ENCODE data around the gene ABHD14A. TPM values are rescaled to one million over a fixed set of nuclear protein-coding genes. Genes with fewer than 3 reads are reported as not detected.

The ABHD14A gene
- total RNA-seq, 1 donor from 2014 or later = 31.9 TPM

DNA sequence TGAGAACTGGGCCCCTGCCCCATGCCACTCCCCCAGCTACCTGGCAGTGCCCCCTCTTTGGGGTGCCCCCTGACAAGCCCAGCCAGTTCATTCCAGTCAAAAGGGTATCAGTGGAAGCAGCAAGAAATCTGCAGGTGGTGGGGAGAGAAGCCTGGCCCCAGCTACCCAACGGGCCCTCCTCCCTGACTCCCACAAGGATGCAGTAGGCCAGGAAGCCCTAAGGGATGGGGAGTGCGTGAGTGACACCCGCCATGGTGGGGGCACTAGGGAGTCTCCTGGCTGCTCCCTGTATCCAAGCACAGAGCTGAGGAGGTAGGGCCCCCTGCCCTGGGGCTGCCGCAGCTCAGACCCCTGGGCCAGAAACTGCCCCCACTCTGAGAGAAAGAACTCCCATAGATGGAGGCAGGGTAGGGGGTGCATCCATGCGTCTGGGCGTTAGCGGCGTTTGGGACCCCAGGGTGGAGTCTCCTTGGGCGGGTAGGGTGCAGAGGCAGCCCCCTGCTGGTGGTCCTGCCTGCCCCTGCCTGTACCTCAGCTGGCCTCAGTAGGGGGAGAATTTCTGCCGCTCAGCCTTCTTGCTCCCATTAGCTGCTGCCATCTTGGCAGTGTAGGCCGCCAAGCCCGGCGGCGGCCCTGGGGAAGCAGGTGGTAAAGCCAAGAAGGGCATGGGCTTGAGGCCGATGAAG is 17.2 kb upstream of the ABHD14A start:
- Histone ChIP-seq H3K4me3 (no peak overlapping the region), H3K36me3 (peaks cover 0 to 7% of the 10 kb centered on the region in 2 donors), H3K27me3 (no peaks in the 10 kb centered on the region), H3K9me3 (no peaks in the 10 kb centered on the region), H3K27ac (no peak overlapping the region), H3K4me1 (peaks cover 15% of the 10 kb centered on the region)
- TF ChIP-seq POLR2A (IDR thresholded peaks at IDR 0.05) = no peak
- no peak for TF ChIP-seq POLR2AphosphoS5 (IDR thresholded peaks at IDR 0.05; ENCODE audit: insufficient read depth in 1 of 2, low read depth in 1 of 2)
- TF ChIP-seq, protein P1, sequence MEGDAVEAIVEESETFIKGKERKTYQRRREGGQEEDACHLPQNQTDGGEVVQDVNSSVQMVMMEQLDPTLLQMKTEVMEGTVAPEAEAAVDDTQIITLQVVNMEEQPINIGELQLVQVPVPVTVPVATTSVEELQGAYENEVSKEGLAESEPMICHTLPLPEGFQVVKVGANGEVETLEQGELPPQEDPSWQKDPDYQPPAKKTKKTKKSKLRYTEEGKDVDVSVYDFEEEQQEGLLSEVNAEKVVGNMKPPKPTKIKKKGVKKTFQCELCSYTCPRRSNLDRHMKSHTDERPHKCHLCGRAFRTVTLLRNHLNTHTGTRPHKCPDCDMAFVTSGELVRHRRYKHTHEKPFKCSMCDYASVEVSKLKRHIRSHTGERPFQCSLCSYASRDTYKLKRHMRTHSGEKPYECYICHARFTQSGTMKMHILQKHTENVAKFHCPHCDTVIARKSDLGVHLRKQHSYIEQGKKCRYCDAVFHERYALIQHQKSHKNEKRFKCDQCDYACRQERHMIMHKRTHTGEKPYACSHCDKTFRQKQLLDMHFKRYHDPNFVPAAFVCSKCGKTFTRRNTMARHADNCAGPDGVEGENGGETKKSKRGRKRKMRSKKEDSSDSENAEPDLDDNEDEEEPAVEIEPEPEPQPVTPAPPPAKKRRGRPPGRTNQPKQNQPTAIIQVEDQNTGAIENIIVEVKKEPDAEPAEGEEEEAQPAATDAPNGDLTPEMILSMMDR (IDR thresholded peaks at IDR 0.05) = no peak
- intact Hi-C loops (cut with DNase I) = no loop called here
- no peak for DNase-seq (ENCODE audit: extremely low spot score in 2 of 2)

DNA sequence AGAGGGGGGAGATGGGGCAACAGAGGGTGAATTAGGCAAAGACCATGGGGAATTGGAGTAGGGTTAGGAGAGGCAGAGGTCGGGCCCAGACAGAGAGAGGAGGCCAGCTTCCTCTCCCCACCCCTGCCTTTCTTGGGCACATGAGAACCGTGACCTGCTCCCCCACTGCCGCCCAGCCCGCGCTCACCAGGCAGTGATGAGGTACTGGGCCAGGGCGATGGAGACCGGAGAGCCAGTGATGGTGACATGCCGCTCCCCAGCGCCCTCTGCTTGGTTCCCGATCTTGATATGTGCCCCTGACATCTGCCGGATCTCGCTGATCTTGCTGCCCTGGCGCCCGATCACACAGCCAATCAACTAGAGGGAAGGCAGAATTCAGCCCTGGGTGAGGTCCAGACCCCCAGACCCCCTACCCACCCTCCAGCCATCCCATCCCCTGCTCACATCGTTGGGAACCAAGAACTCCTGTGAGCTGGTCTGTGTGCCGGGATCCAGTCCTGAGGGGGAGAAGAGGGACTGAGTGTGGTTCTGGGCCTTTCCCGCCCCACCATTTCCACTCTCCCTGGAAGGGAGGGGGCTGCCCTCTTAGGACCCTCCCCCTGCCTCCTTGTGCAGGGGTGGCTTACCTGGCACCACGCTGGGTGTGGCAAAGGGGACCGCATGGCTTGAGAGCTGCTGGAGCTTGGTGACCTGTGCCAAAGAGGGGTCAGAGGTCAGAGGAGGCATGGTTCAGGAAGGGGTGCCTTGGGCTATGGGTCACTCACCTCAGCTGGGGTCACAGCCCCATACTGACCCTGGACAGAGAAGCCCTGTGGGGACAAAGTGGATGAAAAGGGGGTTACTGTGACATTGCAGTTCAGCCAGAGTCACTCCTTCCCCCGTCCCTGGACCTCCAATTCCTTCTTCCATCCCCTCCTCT is 16.0 kb upstream of the ABHD14A start:
- Histone ChIP-seq H3K4me1 (peaks cover 15% of the 10 kb centered on the region), H3K27ac (no peak overlapping the region), H3K4me3 (no peak overlapping the region), H3K36me3 (peaks cover 0 to 7% of the 10 kb centered on the region in 2 donors), H3K27me3 (no peaks in the 10 kb centered on the region), H3K9me3 (no peaks in the 10 kb centered on the region)
- DNase-seq (ENCODE audit: extremely low spot score in 2 of 2) = no peak
- intact Hi-C loops (cut with DNase I) = no loop called here
- no peak for TF ChIP-seq POLR2AphosphoS5 (IDR thresholded peaks at IDR 0.05; ENCODE audit: insufficient read depth in 1 of 2, low read depth in 1 of 2)
- TF ChIP-seq POLR2A (IDR thresholded peaks at IDR 0.05) = no peak
- TF ChIP-seq, protein P1 (IDR thresholded peaks at IDR 0.05) = no peak

DNA sequence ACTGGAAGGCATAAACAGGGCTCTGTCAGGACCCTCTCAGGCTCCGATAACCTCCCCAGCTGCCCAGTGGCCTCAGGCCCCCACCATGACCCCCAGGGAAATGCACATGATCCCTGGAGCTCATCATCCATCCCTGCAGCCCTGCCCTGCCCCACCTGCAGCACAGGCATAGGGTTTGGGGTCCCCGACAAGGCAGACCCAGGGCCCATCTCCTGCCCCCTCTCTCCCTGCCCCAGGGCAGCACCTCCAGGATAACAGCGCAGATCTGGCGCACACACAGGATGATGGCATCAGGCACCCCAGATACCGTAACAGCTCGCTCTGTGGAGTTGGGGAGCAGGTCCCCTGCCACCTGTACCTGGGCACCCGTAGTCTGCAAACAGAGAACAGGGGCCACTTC is 15.2 kb upstream of the ABHD14A start:
- TF ChIP-seq POLR2A (IDR thresholded peaks at IDR 0.05) = no peak
- TF ChIP-seq, protein P1 (IDR thresholded peaks at IDR 0.05) = no peak
- no peak for TF ChIP-seq POLR2AphosphoS5 (IDR thresholded peaks at IDR 0.05; ENCODE audit: insufficient read depth in 1 of 2, low read depth in 1 of 2)
- Histone ChIP-seq H3K9me3 (no peaks in the 10 kb centered on the region), H3K27ac (no peak overlapping the region), H3K27me3 (no peaks in the 10 kb centered on the region), H3K36me3 (peaks cover 0 to 7% of the 10 kb centered on the region in 2 donors), H3K4me1 (peaks cover 15% of the 10 kb centered on the region), H3K4me3 (no peak overlapping the region)
- no peak for DNase-seq (ENCODE audit: extremely low spot score in 2 of 2)
- intact Hi-C loops (cut with DNase I) = no loop called here

DNA sequence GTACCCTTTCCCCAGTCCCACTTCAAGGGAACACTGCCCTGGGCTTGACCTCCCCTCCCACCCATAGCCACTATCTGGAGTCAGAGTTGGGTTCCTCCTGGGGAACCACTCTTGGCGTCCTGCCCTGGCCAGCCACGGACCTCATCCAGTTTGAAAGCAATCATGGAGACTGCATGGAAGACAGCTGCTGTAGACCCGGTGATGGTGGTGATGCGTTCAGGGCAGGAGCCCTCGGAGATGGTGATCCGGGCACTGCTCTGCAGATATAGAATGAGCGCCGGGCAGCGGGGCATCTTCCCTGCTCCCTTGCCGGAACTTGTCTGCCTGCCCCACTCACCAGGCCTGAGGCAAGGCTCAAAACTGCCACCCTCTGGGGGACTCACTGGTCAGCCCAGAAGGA is 14.5 kb upstream of the ABHD14A start:
- no peak overlapping the region for H3K4me3 ChIP-seq
- intact Hi-C loops (cut with DNase I) = no loop called here
- peaks cover 0 to 7% of the 10 kb centered on the region in 2 donors for H3K36me3 ChIP-seq
- no peak overlapping the region for H3K27ac ChIP-seq
- no peak for DNase-seq (ENCODE audit: extremely low spot score in 2 of 2)
- peaks cover 16% of the 10 kb centered on the region for H3K4me1 ChIP-seq
- no peaks in the 10 kb centered on the region for H3K9me3 ChIP-seq
- TF ChIP-seq, protein P1 (IDR thresholded peaks at IDR 0.05) = no peak
- TF ChIP-seq POLR2AphosphoS5 (IDR thresholded peaks at IDR 0.05; ENCODE audit: insufficient read depth in 1 of 2, low read depth in 1 of 2) = no peak
- H3K27me3 ChIP-seq = no peaks in the 10 kb centered on the region

Data from vagina (tissue), 2 donors.